MCF 10A (cell line): ENCODE results near the gene RPUSD4. TPM values are rescaled to one million over a fixed set of nuclear protein-coding genes. Genes with fewer than 3 reads are reported as not detected.

ENCODE experiments used
- BruUV-seq: library from RNA; stranded (reverse); fragments of 400-500 nt; replicated peaks from 2 replicates; lab custom pipeline; 2021; lab: Mats Ljungman, UMichigan
- CTCF ChIA-PET: fragments of 300-600 bp; sonication (Branson Sonifier 250); formaldehyde crosslinking; extraction: SDS; loops from one replicate; lab custom pipeline; 2021; ENCODE audit warnings: antibody characterized with exemption, inconsistent platforms; lab: Yijun Ruan, JAX
- POLR2A ChIA-PET: fragments of 300-600, 350-650 bp; sonication (Branson Sonifier 250); formaldehyde crosslinking; extraction: SDS; loops from one replicate; lab custom pipeline; 2020; ENCODE audit warnings: antibody characterized with exemption, inconsistent platforms; lab: Yijun Ruan, JAX
- DNase-seq: peaks from one replicate; pipeline ENCODE4 v3.0.0-alpha.2; 2018; ENCODE audit not compliant: unreplicated experiment
- H3K27ac Mint-ChIP-seq: one replicate; pipeline ENCODE4 v1.8.0; 2022; ENCODE audit warnings: mild to moderate bottlenecking, low read depth, mixed read lengths; ENCODE audit not compliant: unreplicated experiment
- H3K27me3 Mint-ChIP-seq: one replicate; pipeline ENCODE4 v1.8.0; 2022; ENCODE audit warnings: mixed read lengths; ENCODE audit not compliant: insufficient read depth, unreplicated experiment
- H3K36me3 Mint-ChIP-seq: one replicate; pipeline ENCODE4 v1.8.0; 2022; ENCODE audit warnings: mild to moderate bottlenecking, moderate library complexity, mixed read lengths; ENCODE audit not compliant: insufficient read depth, unreplicated experiment
- H3K4me1 Mint-ChIP-seq: one replicate; pipeline ENCODE4 v1.8.0; 2022; ENCODE audit warnings: mixed read lengths; ENCODE audit not compliant: insufficient read depth, unreplicated experiment
- H3K4me3 Mint-ChIP-seq: one replicate; pipeline ENCODE4 v1.8.0; 2022; ENCODE audit warnings: mild to moderate bottlenecking, moderate library complexity, mixed read lengths; ENCODE audit not compliant: unreplicated experiment
- H3K9me3 Mint-ChIP-seq: one replicate; pipeline ENCODE4 v1.8.0; 2022; ENCODE audit warnings: mixed read lengths; ENCODE audit not compliant: unreplicated experiment
- intact Hi-C: fragments of 100-400 bp; cut with micrococcal nuclease; formaldehyde crosslinking; loops from 2 replicates; pipeline ENCODE4 v1.14.1; 2022
- total RNA-seq: library from RNA; stranded (reverse); gene quantifications from 2 replicates; pipeline ENCODE4 v1.2.3, GENCODE V29; 2022
- TF ChIP-seq, protein P1 (sequence below): fragments of 200-600 bp; IDR thresholded peaks from one replicate; pipeline ENCODE4 v1.8.0; 2022; ENCODE audit warnings: antibody characterized with exemption, mild to moderate bottlenecking; ENCODE audit not compliant: unreplicated experiment

RPUSD4 gene
- total RNA-seq, 1 experiment from 2014 or later, result 26.7 TPM

DNA sequence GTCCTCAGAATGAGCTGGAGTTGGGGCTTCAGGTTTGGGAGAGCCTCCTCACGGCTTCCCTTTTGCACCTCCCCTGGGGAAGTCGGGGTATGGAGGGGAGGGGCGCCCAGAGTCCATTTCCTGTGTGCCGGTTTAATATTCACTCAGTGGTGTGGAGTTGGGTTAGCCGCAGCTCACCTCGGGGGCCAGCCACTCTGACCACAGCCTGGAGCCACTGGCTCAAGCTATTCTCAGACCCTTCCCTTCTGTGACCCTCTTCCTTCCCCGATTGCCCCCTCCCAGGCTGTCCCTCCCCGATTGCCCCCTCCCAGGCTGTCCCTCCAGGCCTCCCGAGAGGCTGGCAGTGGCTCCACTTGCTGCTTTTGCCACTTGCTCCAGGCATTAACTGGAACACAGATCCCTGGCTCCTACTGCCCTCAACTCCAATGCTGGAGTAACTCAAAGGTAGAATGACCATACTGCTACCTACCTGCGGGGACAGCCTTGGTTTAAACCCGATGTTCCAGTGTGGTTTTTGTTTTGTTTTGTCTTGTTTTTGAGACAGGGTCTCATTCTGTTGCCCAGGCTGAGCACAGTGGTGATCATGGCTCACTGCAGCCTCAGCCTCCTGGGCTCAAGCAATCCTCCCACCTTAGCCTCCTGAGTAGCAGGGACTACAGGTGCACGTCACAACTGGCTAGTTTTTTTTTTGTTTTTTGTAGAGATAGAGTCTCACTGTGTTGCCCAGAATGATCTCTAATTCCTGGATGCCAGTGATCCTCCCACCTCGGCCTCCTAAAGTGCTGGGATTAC, 29.3 kb downstream of the RPUSD4 start:
- H3K27ac Mint-ChIP-seq, result no peak overlapping the region
- H3K27me3 Mint-ChIP-seq, result no peaks in the 10 kb centered on the region
- no peaks in the 10 kb centered on the region for H3K9me3 Mint-ChIP-seq
- intact Hi-C loops, result no loop called here
- DNase-seq, result no peak
- ChIA-PET CTCF (interaction anchor here (1.0 to 1.2 kb wide), 2 partner anchors 58 to 241 kb away, joined by 3 to 4 read pairs; no protein-coding TSS in a partner anchor), POLR2A (no interaction called here)
- no peak overlapping the region for H3K4me3 Mint-ChIP-seq
- no peaks in the 10 kb centered on the region for H3K36me3 Mint-ChIP-seq
- no TSS peak for BruUV-seq
- TF ChIP-seq, protein P1, sequence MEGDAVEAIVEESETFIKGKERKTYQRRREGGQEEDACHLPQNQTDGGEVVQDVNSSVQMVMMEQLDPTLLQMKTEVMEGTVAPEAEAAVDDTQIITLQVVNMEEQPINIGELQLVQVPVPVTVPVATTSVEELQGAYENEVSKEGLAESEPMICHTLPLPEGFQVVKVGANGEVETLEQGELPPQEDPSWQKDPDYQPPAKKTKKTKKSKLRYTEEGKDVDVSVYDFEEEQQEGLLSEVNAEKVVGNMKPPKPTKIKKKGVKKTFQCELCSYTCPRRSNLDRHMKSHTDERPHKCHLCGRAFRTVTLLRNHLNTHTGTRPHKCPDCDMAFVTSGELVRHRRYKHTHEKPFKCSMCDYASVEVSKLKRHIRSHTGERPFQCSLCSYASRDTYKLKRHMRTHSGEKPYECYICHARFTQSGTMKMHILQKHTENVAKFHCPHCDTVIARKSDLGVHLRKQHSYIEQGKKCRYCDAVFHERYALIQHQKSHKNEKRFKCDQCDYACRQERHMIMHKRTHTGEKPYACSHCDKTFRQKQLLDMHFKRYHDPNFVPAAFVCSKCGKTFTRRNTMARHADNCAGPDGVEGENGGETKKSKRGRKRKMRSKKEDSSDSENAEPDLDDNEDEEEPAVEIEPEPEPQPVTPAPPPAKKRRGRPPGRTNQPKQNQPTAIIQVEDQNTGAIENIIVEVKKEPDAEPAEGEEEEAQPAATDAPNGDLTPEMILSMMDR, result no peak
- no peaks in the 10 kb centered on the region for H3K4me1 Mint-ChIP-seq

GRCh38 chr11:126176853-126177470, 34.5 kb downstream of the RPUSD4 start:
- intact Hi-C loops, result no loop called here
- POLR2A ChIA-PET, result no interaction called here
- Mint-ChIP-seq H3K4me3 (no peak overlapping the region), H3K9me3 (no peaks in the 10 kb centered on the region), H3K36me3 (no peaks in the 10 kb centered on the region), H3K27ac (no peak overlapping the region), H3K4me1 (no peaks in the 10 kb centered on the region), H3K27me3 (no peaks in the 10 kb centered on the region)
- TF ChIP-seq, protein P1, result no peak
- no TSS peak for BruUV-seq
- CTCF ChIA-PET, result interaction anchor here (1.1 kb wide), 1 partner anchor 16 kb away, joined by 3 read pairs; no protein-coding TSS in a partner anchor
- no peak for DNase-seq

DNA sequence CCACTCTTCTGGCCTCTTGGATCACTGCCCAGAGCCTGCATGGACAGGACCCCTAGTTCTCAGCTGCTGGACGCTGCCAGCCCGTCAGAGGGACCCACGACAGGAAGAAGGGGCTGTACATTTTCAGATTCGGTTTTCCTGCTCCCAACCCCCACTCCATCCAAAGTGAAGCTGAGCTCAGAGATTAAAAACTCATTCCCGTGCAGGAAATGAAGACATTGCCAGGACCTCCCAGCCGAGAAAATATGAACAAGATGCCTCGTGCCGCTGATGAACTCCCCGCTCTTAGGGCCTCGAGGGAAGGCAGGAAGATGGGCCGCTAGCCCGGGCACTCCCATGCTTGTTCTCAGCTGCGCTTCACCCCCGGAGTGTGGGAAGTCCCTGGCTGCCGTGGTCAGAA, 36.1 kb downstream of the RPUSD4 start:
- TF ChIP-seq, protein P1, result no peak
- BruUV-seq, result no TSS peak
- ChIA-PET POLR2A (no interaction called here), CTCF (no interaction called here)
- no peaks in the 10 kb centered on the region for H3K4me1 Mint-ChIP-seq
- intact Hi-C loops, result no loop called here
- no peak overlapping the region for H3K4me3 Mint-ChIP-seq
- H3K36me3 Mint-ChIP-seq, result no peaks in the 10 kb centered on the region
- H3K27ac Mint-ChIP-seq, result no peak overlapping the region
- no peak for DNase-seq
- H3K27me3 Mint-ChIP-seq, result no peaks in the 10 kb centered on the region
- H3K9me3 Mint-ChIP-seq, result no peaks in the 10 kb centered on the region

- POLR2A ChIA-PET, result no interaction called here
- CTCF ChIA-PET, result interaction anchor here (0.6 to 1.3 kb wide), 2 partner anchors 23 to 253 kb away, joined by 3 to 5 read pairs; no protein-coding TSS in a partner anchor
- TF ChIP-seq, protein P1, result no peak
These were observed 36.6 kb downstream of the RPUSD4 start for GRCh38 chr11:126174816-126175215.

More at GRCh38 chr11:126174816-126175215, 36.6 kb downstream of the RPUSD4 start:
- Mint-ChIP-seq H3K27ac (no peak overlapping the region), H3K27me3 (no peaks in the 10 kb centered on the region), H3K4me1 (no peaks in the 10 kb centered on the region), H3K9me3 (no peaks in the 10 kb centered on the region), H3K36me3 (no peaks in the 10 kb centered on the region), H3K4me3 (no peak overlapping the region)
- intact Hi-C loops, result no loop called here
- DNase-seq, result no peak
- no TSS peak for BruUV-seq
